Endothelial cell of umbilical vein (primary cell): ENCODE results near the gene ELOVL2. TPM values are rescaled to one million over a fixed set of nuclear protein-coding genes. Genes with fewer than 3 reads are reported as not detected.

Experiments
- BruUV-seq: library from RNA; stranded (reverse); fragments of 400-500 nt; replicated peaks from 2 replicates; lab custom pipeline; 2021; lab: Mats Ljungman, UMichigan
- CTCF ChIA-PET: fragments of 300-600, 350-600 bp; sonication (Branson Sonifier 250); formaldehyde crosslinking; loops from one replicate; lab custom pipeline; 2021; ENCODE audit warnings: antibody characterized with exemption, inconsistent platforms; lab: Charles Lee
- POLR2A ChIA-PET: fragments of 300-600, 350-600 bp; sonication (Branson Sonifier 250); formaldehyde crosslinking; loops from one replicate; lab custom pipeline; 2021; ENCODE audit warnings: antibody characterized with exemption, inconsistent platforms; lab: Charles Lee
- DNase-seq: peaks from one replicate; pipeline ENCODE4 v3.0.0-alpha.2; 2011; ENCODE audit warnings: low read depth, low spot score
- FAIRE-seq: peaks from 2 replicates; lab custom pipeline; 2011; peaks lifted over from hg19 to GRCh38; lab: Jason Lieb, UNC
- H2AFZ ChIP-seq: 2 replicates; pipeline ENCODE4 v1.6.0; 2012; ENCODE audit warnings: low read depth, low read length, control low read depth, inconsistent platforms
- H3K27ac ChIP-seq: 2 replicates; pipeline ENCODE4 v1.5.1; 2011; ENCODE audit warnings: low read depth, mild to moderate bottlenecking, control low read depth, low read length, moderate library complexity; ENCODE audit not compliant: insufficient read depth
- H3K27me3 ChIP-seq, 2 experiments: 2 replicates each; pipeline versions ENCODE4 v1.6.0 to v1.6.1; 2011; ENCODE audit warnings: low read length in 2 of 2, mixed read lengths in 1 of 2; ENCODE audit not compliant: control insufficient read depth in 2 of 2, insufficient read depth in 2 of 2
- H3K36me3 ChIP-seq, 2 experiments: 2 replicates in 1 of 2; 3 replicates in 1 of 2; pipeline ENCODE4 v1.5.1; 2011; ENCODE audit warnings: low read length in 2 of 2, mild to moderate bottlenecking in 1 of 2, moderate library complexity in 1 of 2; ENCODE audit not compliant: control insufficient read depth in 2 of 2, insufficient read depth in 2 of 2; ENCODE audit errors: extremely low read depth in 1 of 2
- H3K4me1 ChIP-seq: 3 replicates; pipeline ENCODE4 v1.5.1; 2011; ENCODE audit warnings: mild to moderate bottlenecking, low read length; ENCODE audit not compliant: control insufficient read depth, insufficient read depth; ENCODE audit errors: extremely low read depth
- H3K4me2 ChIP-seq: 2 replicates; pipeline ENCODE4 v1.6.1; 2011; ENCODE audit warnings: low read length, control low read depth, mixed read lengths; ENCODE audit not compliant: insufficient read depth
- H3K4me3 ChIP-seq, 3 experiments: fragments of 200-600 bp in 1 of 3; sonication (generic), shearing (Covaris generic) in 1 of 3; replicated peaks in 1 of 3; 2 replicates each; pipeline ENCODE4 v1.5.1; 2011 to 2016; ENCODE audit warnings: control low read depth in 3 of 3, low read length in 3 of 3, mild to moderate bottlenecking in 2 of 3, inconsistent platforms in 1 of 3, low read depth in 1 of 3, moderate library complexity in 1 of 3; ENCODE audit not compliant: insufficient read depth in 1 of 3
- H3K79me2 ChIP-seq: 2 replicates; pipeline ENCODE4 v1.6.0; 2012; ENCODE audit warnings: low read length, inconsistent platforms; ENCODE audit not compliant: control insufficient read depth, insufficient read depth
- H3K9ac ChIP-seq: replicated peaks from 2 replicates; pipeline ENCODE3; 2011; ENCODE audit warnings: low read length, control low read depth; ENCODE audit not compliant: insufficient read depth; ENCODE audit errors: extremely low read depth
- H3K9me1 ChIP-seq: replicated peaks from 3 replicates; pipeline ENCODE4 v1.6.0; 2011; ENCODE audit warnings: mild to moderate bottlenecking, low read length; ENCODE audit not compliant: control insufficient read depth, insufficient read depth; ENCODE audit errors: extremely low read depth
- H3K9me3 ChIP-seq: replicated peaks from 2 replicates; pipeline ENCODE4 v1.5.1; 2012; ENCODE audit warnings: low read length, inconsistent platforms; ENCODE audit not compliant: control insufficient read depth, insufficient read depth
- H4K20me1 ChIP-seq: replicated peaks from 2 replicates; pipeline ENCODE3; 2011; ENCODE audit warnings: mild to moderate bottlenecking, low read length; ENCODE audit not compliant: control insufficient read depth, insufficient read depth; ENCODE audit errors: extremely low read depth
- CTCF ChIP-seq, 2 donors: IDR thresholded peaks; 1 replicate in 1 of 2; 2 replicates in 1 of 2; pipeline ENCODE4 v1.5.1; 2011; ENCODE audit warnings: low read length in 2 of 2, mild to moderate bottlenecking in 2 of 2, moderate library complexity in 2 of 2, control low read depth in 1 of 2, inconsistent platforms in 1 of 2, low read depth in 1 of 2; ENCODE audit not compliant: insufficient read depth in 1 of 2; ENCODE audit errors: extremely low read depth in 1 of 2
- FOS ChIP-seq: IDR thresholded peaks from 2 replicates; pipeline ENCODE4 v1.6.1; 2011; ENCODE audit warnings: mild to moderate bottlenecking, low read length, moderate library complexity, borderline replicate concordance; ENCODE audit not compliant: insufficient read depth
- GATA2 ChIP-seq: IDR thresholded peaks from 2 replicates; pipeline ENCODE4 v1.7.0; 2011; ENCODE audit warnings: low read depth, mild to moderate bottlenecking, moderate library complexity, mixed read lengths, low read length; ENCODE audit not compliant: insufficient read length, insufficient read depth
- MYC ChIP-seq: IDR thresholded peaks from one replicate; pipeline ENCODE4 v1.6.1; 2011; ENCODE audit warnings: mild to moderate bottlenecking, low read depth, low read length
- POLR2A ChIP-seq: IDR thresholded peaks from 2 replicates; pipeline ENCODE4 v1.6.1; 2012; ENCODE audit warnings: low read depth, mild to moderate bottlenecking, control low read depth, low read length
- POLR2AphosphoS5 ChIP-seq: IDR thresholded peaks from 2 replicates; pipeline ENCODE4 v1.6.1; 2012; ENCODE audit warnings: low read depth, mild to moderate bottlenecking, control low read depth, low read length, moderate library complexity; ENCODE audit not compliant: insufficient read depth
- dilution Hi-C: fragments of 300-500 bp; cut with MboI; formaldehyde crosslinking; loops from one replicate; pipeline ENCODE4 v1.15.0; 2019; ENCODE audit warnings: low sequenced_read_pairs; ENCODE audit not compliant: extremely low pct_ligation_motif_present
- intact Hi-C: fragments of 100-400 bp; cut with micrococcal nuclease; formaldehyde crosslinking; loops from one replicate; pipeline ENCODE4 v1.10.0; 2022
- polyA plus RNA-seq, 4 experiments: library from polyadenylated mRNA; depleted of rRNA in 3 of 4; stranded (reverse) in 3 of 4; unstranded in 1 of 4; fragments of >200 nt; gene quantifications; 2 replicates each; pipeline versions ENCODE4 v1.2.1 to v1.2.3, GENCODE V29; 2011 to 2012; ENCODE audit warnings: missing spikeins in 1 of 4
- total RNA-seq: library from RNA; stranded (reverse); gene quantifications from 2 replicates; pipeline ENCODE4 v1.2.3, GENCODE V29; 2021
- TF ChIP-seq, protein P1 (sequence below): IDR thresholded peaks from 2 replicates; pipeline ENCODE4 v1.6.1; 2011; ENCODE audit not compliant: insufficient read depth, insufficient read length

Gene ELOVL2
- total and polyA plus RNA-seq, 2 donors (not counting 3 experiments of a cell fraction or from before 2014, with no cell fraction given): not detected

- POLR2A ChIA-PET: no interaction called here
- no peaks in the 10 kb centered on the region for H3K4me1 ChIP-seq
- CTCF ChIA-PET: interaction anchor here (1.3 to 2.3 kb wide), 3 partner anchors 118 to 594 kb away, joined by 3 to 9 read pairs (median 5); no protein-coding TSS in a partner anchor
- BruUV-seq: no TSS peak
- H3K9me1 ChIP-seq: no peaks in the 10 kb centered on the region
- FAIRE-seq: no peak
- no peaks in the 10 kb centered on the region for H3K36me3 ChIP-seq
- H3K79me2 ChIP-seq: no peaks in the 10 kb centered on the region
- intact Hi-C loops: no loop called here
- H2AFZ ChIP-seq: no peak overlapping the region
- H3K27me3 ChIP-seq: peaks cover 0 to 1% of the 10 kb centered on the region in 2 experiments
- H3K9me3 ChIP-seq: no peaks in the 10 kb centered on the region
- H3K4me3 ChIP-seq: no peak overlapping the region
- no peak for DNase-seq
- H3K4me2 ChIP-seq: no peak overlapping the region
- no peaks in the 10 kb centered on the region for H4K20me1 ChIP-seq
- no peak overlapping the region for H3K27ac ChIP-seq
- dilution Hi-C loops: no loop called here
- TF ChIP-seq CTCF (IDR thresholded peaks at IDR 0.05; ENCODE audit: extremely low read depth in 1 of 2, insufficient read depth in 1 of 2, low read depth in 1 of 2, low read length in 2 of 2) (no peak), FOS (no peak), POLR2AphosphoS5 (no peak), GATA2 (no peak), MYC (no peak), POLR2A (no peak)
- TF ChIP-seq, protein P1, sequence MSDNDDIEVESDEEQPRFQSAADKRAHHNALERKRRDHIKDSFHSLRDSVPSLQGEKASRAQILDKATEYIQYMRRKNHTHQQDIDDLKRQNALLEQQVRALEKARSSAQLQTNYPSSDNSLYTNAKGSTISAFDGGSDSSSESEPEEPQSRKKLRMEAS: no peak
- no peak overlapping the region for H3K9ac ChIP-seq
Observed at GRCh38 chr6:11072101-11072500, 28.0 kb upstream of the ELOVL2 start.
